Endothelial cell of umbilical vein (primary cell): ENCODE data around the gene QARS1. TPM values are rescaled to one million over a fixed set of nuclear protein-coding genes. Genes with fewer than 3 reads are reported as not detected.

Experiments used
- BruUV-seq: library from RNA; stranded (reverse); fragments of 400-500 nt; replicated peaks from 2 replicates; lab custom pipeline; 2021; lab: Mats Ljungman, UMichigan
- CTCF ChIA-PET: fragments of 300-600, 350-600 bp; sonication (Branson Sonifier 250); formaldehyde crosslinking; loops from one replicate; lab custom pipeline; 2021; ENCODE audit warnings: antibody characterized with exemption, inconsistent platforms; lab: Charles Lee
- POLR2A ChIA-PET: fragments of 300-600, 350-600 bp; sonication (Branson Sonifier 250); formaldehyde crosslinking; loops from one replicate; lab custom pipeline; 2021; ENCODE audit warnings: antibody characterized with exemption, inconsistent platforms; lab: Charles Lee
- DNase-seq: peaks from one replicate; pipeline ENCODE4 v3.0.0-alpha.2; 2011; ENCODE audit warnings: low read depth, low spot score
- FAIRE-seq: peaks from 2 replicates; lab custom pipeline; 2011; peaks lifted over from hg19 to GRCh38; lab: Jason Lieb, UNC
- H2AFZ ChIP-seq: 2 replicates; pipeline ENCODE4 v1.6.0; 2012; ENCODE audit warnings: low read depth, low read length, control low read depth, inconsistent platforms
- H3K27ac ChIP-seq: 2 replicates; pipeline ENCODE4 v1.5.1; 2011; ENCODE audit warnings: low read depth, mild to moderate bottlenecking, control low read depth, low read length, moderate library complexity; ENCODE audit not compliant: insufficient read depth
- H3K27me3 ChIP-seq, 2 experiments: 2 replicates each; pipeline versions ENCODE4 v1.6.0 to v1.6.1; 2011; ENCODE audit warnings: low read length in 2 of 2, mixed read lengths in 1 of 2; ENCODE audit not compliant: control insufficient read depth in 2 of 2, insufficient read depth in 2 of 2
- H3K36me3 ChIP-seq, 2 experiments: 2 replicates in 1 of 2; 3 replicates in 1 of 2; pipeline ENCODE4 v1.5.1; 2011; ENCODE audit warnings: low read length in 2 of 2, mild to moderate bottlenecking in 1 of 2, moderate library complexity in 1 of 2; ENCODE audit not compliant: control insufficient read depth in 2 of 2, insufficient read depth in 2 of 2; ENCODE audit errors: extremely low read depth in 1 of 2
- H3K4me1 ChIP-seq: 3 replicates; pipeline ENCODE4 v1.5.1; 2011; ENCODE audit warnings: mild to moderate bottlenecking, low read length; ENCODE audit not compliant: control insufficient read depth, insufficient read depth; ENCODE audit errors: extremely low read depth
- H3K4me2 ChIP-seq: 2 replicates; pipeline ENCODE4 v1.6.1; 2011; ENCODE audit warnings: low read length, control low read depth, mixed read lengths; ENCODE audit not compliant: insufficient read depth
- H3K4me3 ChIP-seq, 3 experiments: fragments of 200-600 bp in 1 of 3; sonication (generic), shearing (Covaris generic) in 1 of 3; replicated peaks in 1 of 3; 2 replicates each; pipeline ENCODE4 v1.5.1; 2011 to 2016; ENCODE audit warnings: control low read depth in 3 of 3, low read length in 3 of 3, mild to moderate bottlenecking in 2 of 3, inconsistent platforms in 1 of 3, low read depth in 1 of 3, moderate library complexity in 1 of 3; ENCODE audit not compliant: insufficient read depth in 1 of 3
- H3K79me2 ChIP-seq: 2 replicates; pipeline ENCODE4 v1.6.0; 2012; ENCODE audit warnings: low read length, inconsistent platforms; ENCODE audit not compliant: control insufficient read depth, insufficient read depth
- H3K9ac ChIP-seq: replicated peaks from 2 replicates; pipeline ENCODE3; 2011; ENCODE audit warnings: low read length, control low read depth; ENCODE audit not compliant: insufficient read depth; ENCODE audit errors: extremely low read depth
- H3K9me1 ChIP-seq: replicated peaks from 3 replicates; pipeline ENCODE4 v1.6.0; 2011; ENCODE audit warnings: mild to moderate bottlenecking, low read length; ENCODE audit not compliant: control insufficient read depth, insufficient read depth; ENCODE audit errors: extremely low read depth
- H3K9me3 ChIP-seq: replicated peaks from 2 replicates; pipeline ENCODE4 v1.5.1; 2012; ENCODE audit warnings: low read length, inconsistent platforms; ENCODE audit not compliant: control insufficient read depth, insufficient read depth
- H4K20me1 ChIP-seq: replicated peaks from 2 replicates; pipeline ENCODE3; 2011; ENCODE audit warnings: mild to moderate bottlenecking, low read length; ENCODE audit not compliant: control insufficient read depth, insufficient read depth; ENCODE audit errors: extremely low read depth
- CTCF ChIP-seq, 2 donors: IDR thresholded peaks; 1 replicate in 1 of 2; 2 replicates in 1 of 2; pipeline ENCODE4 v1.5.1; 2011; ENCODE audit warnings: low read length in 2 of 2, mild to moderate bottlenecking in 2 of 2, moderate library complexity in 2 of 2, control low read depth in 1 of 2, inconsistent platforms in 1 of 2, low read depth in 1 of 2; ENCODE audit not compliant: insufficient read depth in 1 of 2; ENCODE audit errors: extremely low read depth in 1 of 2
- EZH2 ChIP-seq: IDR thresholded peaks from 2 replicates; pipeline ENCODE4 v1.6.1; 2012; ENCODE audit warnings: borderline replicate concordance, low read depth, mild to moderate bottlenecking, moderate library complexity, low read length, inconsistent platforms; ENCODE audit not compliant: severe bottlenecking
- FOS ChIP-seq: IDR thresholded peaks from 2 replicates; pipeline ENCODE4 v1.6.1; 2011; ENCODE audit warnings: mild to moderate bottlenecking, low read length, moderate library complexity, borderline replicate concordance; ENCODE audit not compliant: insufficient read depth
- GATA2 ChIP-seq: IDR thresholded peaks from 2 replicates; pipeline ENCODE4 v1.7.0; 2011; ENCODE audit warnings: low read depth, mild to moderate bottlenecking, moderate library complexity, mixed read lengths, low read length; ENCODE audit not compliant: insufficient read length, insufficient read depth
- JUN ChIP-seq: IDR thresholded peaks from 2 replicates; pipeline ENCODE4 v1.6.1; 2011; ENCODE audit warnings: borderline replicate concordance, low read depth; ENCODE audit not compliant: insufficient read length, insufficient read depth
- MAX ChIP-seq: IDR thresholded peaks from 2 replicates; pipeline ENCODE4 v1.6.1; 2011; ENCODE audit not compliant: insufficient read depth, insufficient read length
- MYC ChIP-seq: IDR thresholded peaks from one replicate; pipeline ENCODE4 v1.6.1; 2011; ENCODE audit warnings: mild to moderate bottlenecking, low read depth, low read length
- POLR2A ChIP-seq: IDR thresholded peaks from 2 replicates; pipeline ENCODE4 v1.6.1; 2012; ENCODE audit warnings: low read depth, mild to moderate bottlenecking, control low read depth, low read length
- POLR2AphosphoS5 ChIP-seq: IDR thresholded peaks from 2 replicates; pipeline ENCODE4 v1.6.1; 2012; ENCODE audit warnings: low read depth, mild to moderate bottlenecking, control low read depth, low read length, moderate library complexity; ENCODE audit not compliant: insufficient read depth
- dilution Hi-C: fragments of 300-500 bp; cut with MboI; formaldehyde crosslinking; loops from one replicate; pipeline ENCODE4 v1.15.0; 2019; ENCODE audit warnings: low sequenced_read_pairs; ENCODE audit not compliant: extremely low pct_ligation_motif_present
- intact Hi-C: fragments of 100-400 bp; cut with micrococcal nuclease; formaldehyde crosslinking; loops from one replicate; pipeline ENCODE4 v1.10.0; 2022
- polyA plus RNA-seq, 4 experiments: library from polyadenylated mRNA; depleted of rRNA in 3 of 4; stranded (reverse) in 3 of 4; unstranded in 1 of 4; fragments of >200 nt; gene quantifications; 2 replicates each; pipeline versions ENCODE4 v1.2.1 to v1.2.3, GENCODE V29; 2011 to 2012; ENCODE audit warnings: missing spikeins in 1 of 4
- total RNA-seq: library from RNA; stranded (reverse); gene quantifications from 2 replicates; pipeline ENCODE4 v1.2.3, GENCODE V29; 2021

QARS1 gene
- total and polyA plus RNA-seq, 2 donors (not counting 3 experiments of a cell fraction or from before 2014, with no cell fraction given) = 285 to 477 TPM

- CTCF ChIA-PET = no interaction called here
- dilution Hi-C loops = no loop called here
- H3K4me3 ChIP-seq = no peak overlapping the region
These were observed 46.5 kb downstream of the QARS1 start for GRCh38 chr3:49058011-49058410.

More at GRCh38 chr3:49058011-49058410, 46.5 kb downstream of the QARS1 start:
- H3K79me2 ChIP-seq = peaks cover 11% of the 10 kb centered on the region
- DNase-seq (no peak), FAIRE-seq (no peak)
- peaks cover 14 to 25% of the 10 kb centered on the region in 2 experiments for H3K36me3 ChIP-seq
- no peak overlapping the region for H2AFZ ChIP-seq
- no peak overlapping the region for H3K9ac ChIP-seq
- no peaks in the 10 kb centered on the region for H4K20me1 ChIP-seq
- POLR2A ChIA-PET = interaction anchor here (0.6 kb wide), 1 partner anchor 23 kb away, joined by 4 read pairs; no protein-coding TSS in a partner anchor
- TF ChIP-seq JUN (no peak), EZH2 (no peak), MYC (no peak), GATA2 (no peak), MAX (no peak), POLR2AphosphoS5 (no peak), FOS (no peak), POLR2A (no peak), CTCF (IDR thresholded peaks at IDR 0.05; ENCODE audit: extremely low read depth in 1 of 2, insufficient read depth in 1 of 2, low read depth in 1 of 2, low read length in 2 of 2) (no peak)
- BruUV-seq = no TSS peak
- intact Hi-C loops = no loop called here
- no peak overlapping the region for H3K27ac ChIP-seq
- H3K9me1 ChIP-seq = no peaks in the 10 kb centered on the region
- no peak overlapping the region for H3K4me2 ChIP-seq
- H3K27me3 ChIP-seq = no peaks in the 10 kb centered on the region
- no peaks in the 10 kb centered on the region for H3K4me1 ChIP-seq
- no peaks in the 10 kb centered on the region for H3K9me3 ChIP-seq
